Measurements from ENCODE around the gene ERH.

GRCh38 chr14:69351385-69351784, 46.7 kb downstream of the ERH start:
- TF ChIP-seq ARNT (IDR thresholded peaks at IDR 0.05) (no peak), HDGF (IDR thresholded peaks at IDR 0.05; ENCODE audit: borderline replicate concordance) (no peak), FOXA1 (IDR thresholded peaks at IDR 0.05) (no peak), TARDBP (IDR thresholded peaks at IDR 0.05) (no peak), BHLHE40 (IDR thresholded peaks at IDR 0.05; ENCODE audit: borderline replicate concordance) (no peak), SUZ12 (IDR thresholded peaks at IDR 0.05) (no peak), FOXK2 (IDR thresholded peaks at IDR 0.05) (no peak), ZNF384 (IDR thresholded peaks at IDR 0.05) (no peak), LEF1 (IDR thresholded peaks at IDR 0.05; ENCODE audit: borderline replicate concordance) (no peak), ELF4 (IDR thresholded peaks at IDR 0.05) (no peak)

Measured in HEK293T (cell line).